Loucy (cell line): ENCODE data around the gene FAT1.

Source experiments
- H2AFZ ChIP-seq: fragments of 200-600 bp; sonication (generic); 2 replicates; pipeline ENCODE4 v1.6.0; 2016; ENCODE audit warnings: antibody characterized with exemption, mild to moderate bottlenecking, low read length, moderate library complexity
- H3F3A ChIP-seq: fragments of 200-600 bp; 2 replicates; pipeline ENCODE4 v1.6.0; 2016; ENCODE audit warnings: antibody characterized with exemption, low read depth, mild to moderate bottlenecking
- H3K27me3 ChIP-seq: fragments of 200-600 bp; sonication (generic); 2 replicates; pipeline ENCODE4 v1.6.1; 2014; ENCODE audit warnings: low read length, mild to moderate bottlenecking; ENCODE audit not compliant: insufficient read depth, poor library complexity, severe bottlenecking
- H3K36me3 ChIP-seq: fragments of 200-600 bp; sonication (generic); 2 replicates; pipeline ENCODE4 v1.6.1; 2016; ENCODE audit warnings: low read length; ENCODE audit not compliant: insufficient read depth
- H3K4me1 ChIP-seq: fragments of 200-600 bp; sonication (generic); 2 replicates; pipeline ENCODE4 v1.5.1; 2014; ENCODE audit warnings: low read length, mild to moderate bottlenecking; ENCODE audit not compliant: insufficient read depth, poor library complexity, severe bottlenecking
- H3K4me2 ChIP-seq: fragments of 200-600 bp; sonication (generic); 2 replicates; pipeline ENCODE4 v1.6.0; 2014; ENCODE audit warnings: antibody characterized with exemption, low read length, low read depth, mild to moderate bottlenecking; ENCODE audit not compliant: poor library complexity, severe bottlenecking
- H3K4me3 ChIP-seq: fragments of 200-600 bp; sonication (generic); 2 replicates; pipeline ENCODE4 v1.5.1; 2014; ENCODE audit warnings: low read length, mild to moderate bottlenecking, mixed read lengths; ENCODE audit not compliant: poor library complexity, severe bottlenecking
- H3K79me2 ChIP-seq: fragments of 200-600 bp; sonication (generic); 2 replicates; pipeline ENCODE4 v1.6.1; 2014; ENCODE audit warnings: low read length; ENCODE audit not compliant: insufficient read depth
- H3K9ac ChIP-seq: fragments of 200-600 bp; sonication (generic); 2 replicates; pipeline ENCODE4 v1.6.0; 2014; ENCODE audit warnings: mild to moderate bottlenecking, low read depth, low read length, moderate library complexity; ENCODE audit not compliant: poor library complexity, severe bottlenecking
- H3K9me2 ChIP-seq: fragments of 200-600 bp; sonication (generic); replicated peaks from 2 replicates; pipeline ENCODE4 v1.6.1; 2016; ENCODE audit warnings: low read depth, low read length, mixed read lengths
- H3K9me3 ChIP-seq: fragments of 200-600 bp; sonication (generic); 2 replicates; pipeline ENCODE4 v1.6.1; 2014; ENCODE audit warnings: mild to moderate bottlenecking, antibody characterized with exemption, low read length, low read depth; ENCODE audit not compliant: insufficient read depth
- H4K20me1 ChIP-seq: fragments of 200-600 bp; sonication (generic); 2 replicates; pipeline ENCODE4 v1.6.0; 2014; ENCODE audit warnings: antibody characterized with exemption, low read length, mild to moderate bottlenecking; ENCODE audit not compliant: insufficient read depth, poor library complexity, severe bottlenecking
- EZH2phosphoT487 ChIP-seq: fragments of 200-600 bp; IDR thresholded peaks from 2 replicates; pipeline ENCODE4 v1.6.1; 2018; ENCODE audit warnings: antibody characterized with exemption, mild to moderate bottlenecking, moderate library complexity, borderline replicate concordance
- TF ChIP-seq, protein P1 (sequence below): fragments of 200-600 bp; sonication (generic); conservative IDR thresholded peaks from 2 replicates; pipeline ENCODE4 v1.5.1; 2014; ENCODE audit warnings: mild to moderate bottlenecking, antibody characterized with exemption, low read length

Gene FAT1

DNA sequence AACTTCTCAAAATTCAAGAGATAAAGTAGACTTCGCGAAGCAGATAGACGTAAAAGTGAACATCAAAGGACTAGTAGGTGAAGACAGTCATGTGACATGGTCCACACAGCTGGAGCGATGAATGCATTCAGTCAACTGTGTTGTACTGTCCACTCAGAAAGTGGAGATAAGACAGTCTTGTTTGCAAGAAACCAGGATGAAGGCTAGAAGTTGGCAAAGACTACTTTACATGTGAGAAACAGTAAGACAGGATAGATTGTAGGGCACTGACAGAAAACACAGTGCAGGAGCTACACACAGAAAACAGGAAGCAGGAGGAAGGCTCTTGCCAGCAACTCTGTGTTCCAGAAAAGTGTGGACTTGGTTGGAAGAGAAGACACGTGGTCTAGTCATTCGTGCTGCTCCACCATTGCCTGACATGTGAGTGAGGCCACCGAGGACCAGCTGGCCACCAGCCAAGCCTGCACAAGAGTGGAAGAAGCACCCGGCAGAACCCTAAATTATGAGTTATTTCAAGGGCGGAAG lies 78.9 kb downstream of the FAT1 start:
- no peak overlapping the region for H3K4me2 ChIP-seq
- H3K79me2 ChIP-seq, result no peaks in the 10 kb centered on the region
- H3K27me3 ChIP-seq, result no peaks in the 10 kb centered on the region
- H4K20me1 ChIP-seq, result no peaks in the 10 kb centered on the region
- H3K9me3 ChIP-seq, result no peaks in the 10 kb centered on the region
- H2AFZ ChIP-seq, result no peak overlapping the region; the same call in 1 of the 2 replicates
- H3K9ac ChIP-seq, result no peak overlapping the region
- no peak overlapping the region for H3K4me3 ChIP-seq
- H3K9me2 ChIP-seq, result no peaks in the 10 kb centered on the region
- H3F3A ChIP-seq, result no peaks in the 10 kb centered on the region
- TF ChIP-seq EZH2phosphoT487, result no peak
- TF ChIP-seq, protein P1, sequence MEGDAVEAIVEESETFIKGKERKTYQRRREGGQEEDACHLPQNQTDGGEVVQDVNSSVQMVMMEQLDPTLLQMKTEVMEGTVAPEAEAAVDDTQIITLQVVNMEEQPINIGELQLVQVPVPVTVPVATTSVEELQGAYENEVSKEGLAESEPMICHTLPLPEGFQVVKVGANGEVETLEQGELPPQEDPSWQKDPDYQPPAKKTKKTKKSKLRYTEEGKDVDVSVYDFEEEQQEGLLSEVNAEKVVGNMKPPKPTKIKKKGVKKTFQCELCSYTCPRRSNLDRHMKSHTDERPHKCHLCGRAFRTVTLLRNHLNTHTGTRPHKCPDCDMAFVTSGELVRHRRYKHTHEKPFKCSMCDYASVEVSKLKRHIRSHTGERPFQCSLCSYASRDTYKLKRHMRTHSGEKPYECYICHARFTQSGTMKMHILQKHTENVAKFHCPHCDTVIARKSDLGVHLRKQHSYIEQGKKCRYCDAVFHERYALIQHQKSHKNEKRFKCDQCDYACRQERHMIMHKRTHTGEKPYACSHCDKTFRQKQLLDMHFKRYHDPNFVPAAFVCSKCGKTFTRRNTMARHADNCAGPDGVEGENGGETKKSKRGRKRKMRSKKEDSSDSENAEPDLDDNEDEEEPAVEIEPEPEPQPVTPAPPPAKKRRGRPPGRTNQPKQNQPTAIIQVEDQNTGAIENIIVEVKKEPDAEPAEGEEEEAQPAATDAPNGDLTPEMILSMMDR, result no peak
- H3K36me3 ChIP-seq, result no peaks in the 10 kb centered on the region
- H3K4me1 ChIP-seq, result no peaks in the 10 kb centered on the region

GRCh38 chr4:186644311-186644638 lies 79.4 kb downstream of the FAT1 start:
- H3F3A ChIP-seq, result no peaks in the 10 kb centered on the region
- H3K4me1 ChIP-seq, result no peaks in the 10 kb centered on the region
- no peak for TF ChIP-seq EZH2phosphoT487
- TF ChIP-seq, protein P1, result no peak
- H3K4me2 ChIP-seq, result no peak overlapping the region
- no peaks in the 10 kb centered on the region for H3K27me3 ChIP-seq
- no peaks in the 10 kb centered on the region for H3K79me2 ChIP-seq
- no peaks in the 10 kb centered on the region for H3K36me3 ChIP-seq
- no peaks in the 10 kb centered on the region for H3K9me3 ChIP-seq
- no peak overlapping the region for H3K9ac ChIP-seq
- H3K9me2 ChIP-seq, result no peaks in the 10 kb centered on the region
- H2AFZ ChIP-seq, result no peak overlapping the region
- H4K20me1 ChIP-seq, result no peaks in the 10 kb centered on the region
- H3K4me3 ChIP-seq, result no peak overlapping the region

DNA sequence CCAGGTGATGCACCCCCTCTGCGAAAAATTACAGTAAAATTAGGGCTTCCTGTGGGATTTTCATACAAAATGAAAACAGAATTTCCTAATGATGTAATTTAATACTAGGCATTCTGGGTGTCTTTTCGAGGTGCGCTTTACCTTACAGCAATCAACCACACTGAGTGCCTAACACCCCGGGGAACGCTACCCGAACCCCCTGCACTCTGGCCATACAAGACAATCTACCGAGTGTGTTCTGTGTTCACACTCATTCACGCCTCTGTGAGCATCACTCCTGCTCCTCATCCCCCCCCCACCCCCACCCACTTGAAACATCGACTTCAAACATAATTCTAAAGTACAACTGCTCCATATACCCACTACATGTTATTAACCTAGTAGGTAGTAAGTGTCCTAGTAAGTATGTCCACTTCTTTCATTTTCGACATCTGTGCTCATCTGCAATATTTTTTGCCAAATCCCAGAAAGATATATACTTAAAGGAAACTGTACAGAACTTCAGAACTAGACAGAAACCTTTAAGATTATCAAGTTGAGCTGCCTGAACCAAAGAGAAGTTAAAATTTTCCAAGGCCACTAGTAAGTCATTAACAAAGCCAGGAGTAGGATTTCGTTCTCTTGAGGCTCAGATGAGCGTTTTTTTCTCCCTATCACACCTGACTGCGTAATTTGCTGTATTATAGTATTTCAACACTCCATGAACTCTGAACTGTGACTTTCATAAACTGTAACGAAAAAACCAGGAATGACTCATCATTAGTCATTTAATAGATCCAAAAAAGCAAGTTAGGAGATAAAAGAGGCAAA lies 80.0 kb downstream of the FAT1 start:
- Histone ChIP-seq H3K9me3 (no peaks in the 10 kb centered on the region), H4K20me1 (no peaks in the 10 kb centered on the region), H3K79me2 (no peaks in the 10 kb centered on the region), H3K27me3 (no peaks in the 10 kb centered on the region), H3K36me3 (no peaks in the 10 kb centered on the region), H2AFZ (no peak overlapping the region), H3K4me1 (no peaks in the 10 kb centered on the region), H3K4me2 (no peak overlapping the region), H3K9ac (no peak overlapping the region), H3F3A (no peaks in the 10 kb centered on the region), H3K9me2 (no peaks in the 10 kb centered on the region), H3K4me3 (no peak overlapping the region)
- TF ChIP-seq, protein P1, result no peak
- TF ChIP-seq EZH2phosphoT487, result no peak
